GM12878 (cell line): Measurements from ENCODE around the gene TASL. TPM values are rescaled to one million over a fixed set of nuclear protein-coding genes. Genes with fewer than 3 reads are reported as not detected.

Experiments
- ATAC-seq: fragments of 200-7000 bp; cut with Tn5 transposase; 3 replicates; pipeline ENCODE4 v1.9.1; 2020; ENCODE audit warnings: mild to moderate bottlenecking, moderate library complexity
- BruUV-seq: library from RNA; stranded (reverse); fragments of 400-500 nt; replicated peaks from 2 replicates; lab custom pipeline; 2021; lab: Mats Ljungman, UMichigan
- CTCF ChIA-PET: fragments of 300-600 bp; sonication (Branson Sonifier 250); formaldehyde crosslinking; extraction: SDS; loops from one replicate; lab custom pipeline; 2021; ENCODE audit warnings: inconsistent platforms; lab: Yijun Ruan, JAX
- POLR2A ChIA-PET: fragments of 350-600 bp; formaldehyde crosslinking; extraction: SDS; loops from one replicate; lab custom pipeline; 2021; ENCODE audit warnings: inconsistent platforms; lab: Charles Lee
- RAD21 ChIA-PET: fragments of 300-600 bp; sonication (Branson Sonifier 250); formaldehyde crosslinking; loops from one replicate; lab custom pipeline; 2023; ENCODE audit warnings: antibody characterized with exemption; ENCODE audit not compliant: unreplicated experiment; lab: Charles Lee
- SMC1A ChIA-PET: fragments of 300-600 bp; sonication (Branson Sonifier 250); formaldehyde crosslinking; loops from one replicate; lab custom pipeline; 2023; ENCODE audit not compliant: unreplicated experiment, uncharacterized antibody; lab: Charles Lee
- DNase-seq: peaks from one replicate; pipeline ENCODE4 v3.0.0-alpha.2; 2011; ENCODE audit warnings: low read depth, low spot score
- FAIRE-seq: peaks from 3 replicates; lab custom pipeline; 2011; peaks lifted over from hg19 to GRCh38; lab: Jason Lieb, UNC
- H2AFZ ChIP-seq: 2 replicates; pipeline ENCODE4 v1.6.0; 2011; ENCODE audit warnings: low read depth, low read length, control low read depth; ENCODE audit not compliant: control insufficient read depth
- H3K27ac ChIP-seq: 2 replicates; pipeline ENCODE4 v1.5.1; 2011; ENCODE audit warnings: control low read depth; ENCODE audit not compliant: control insufficient read depth, insufficient read depth
- H3K27me3 ChIP-seq, 2 experiments: replicated peaks in 1 of 2; 2 replicates each; pipeline versions ENCODE4 v1.6.0 to v1.6.1; 2011; ENCODE audit warnings: low read length in 1 of 2; ENCODE audit not compliant: control insufficient read depth in 2 of 2, insufficient read depth in 2 of 2
- H3K36me3 ChIP-seq, 2 experiments: 2 replicates each; pipeline ENCODE4 v1.5.1; 2011; ENCODE audit warnings: low read length in 1 of 2; ENCODE audit not compliant: control insufficient read depth in 2 of 2, insufficient read depth in 2 of 2
- H3K4me1 ChIP-seq: 2 replicates; pipeline ENCODE4 v1.6.1; 2011; ENCODE audit warnings: mild to moderate bottlenecking, low read length, moderate library complexity, mixed read lengths; ENCODE audit not compliant: control insufficient read depth, insufficient read depth
- H3K4me2 ChIP-seq: 2 replicates; pipeline ENCODE4 v1.6.0; 2011; ENCODE audit warnings: control low read depth; ENCODE audit not compliant: control insufficient read depth, insufficient read depth
- H3K4me3 ChIP-seq: fragments of 200-600 bp; sonication (generic); 2 replicates; pipeline ENCODE4 v1.5.1; 2016
- H3K79me2 ChIP-seq: 2 replicates; pipeline ENCODE4 v1.6.0; 2011; ENCODE audit warnings: low read length; ENCODE audit not compliant: control insufficient read depth, insufficient read depth
- H3K9ac ChIP-seq: 2 replicates; pipeline ENCODE4 v1.8.0; 2011; ENCODE audit warnings: low read length, control low read depth, mixed read lengths; ENCODE audit not compliant: control insufficient read depth, insufficient read depth
- H3K9me3 ChIP-seq: replicated peaks from 3 replicates; pipeline ENCODE4 v1.5.1; 2011; ENCODE audit warnings: mild to moderate bottlenecking, low read length; ENCODE audit not compliant: control insufficient read depth, insufficient read depth
- H4K20me1 ChIP-seq: 2 replicates; pipeline ENCODE4 v1.6.0; 2011; ENCODE audit not compliant: control insufficient read depth, insufficient read depth
- BACH1 ChIP-seq: fragments of 450-650 bp; IDR thresholded peaks from 2 replicates; pipeline ENCODE4 v1.6.1; 2017; ENCODE audit warnings: mild to moderate bottlenecking, borderline replicate concordance
- BHLHE40 ChIP-seq, 2 experiments: fragments of 450-650 bp in 1 of 2; IDR thresholded peaks; 2 replicates each; pipeline ENCODE4 v1.6.1; 2011 to 2017; ENCODE audit warnings: low read depth in 2 of 2, borderline replicate concordance in 1 of 2, improper control_type of control experiment in 1 of 2, low read length in 1 of 2, mild to moderate bottlenecking in 1 of 2
- DPF2 ChIP-seq: fragments of 450-650 bp; IDR thresholded peaks from 2 replicates; pipeline ENCODE4 v1.6.1; 2017; ENCODE audit warnings: mild to moderate bottlenecking
- E2F4 ChIP-seq: IDR thresholded peaks from 2 replicates; pipeline ENCODE4 v1.6.1; 2012; ENCODE audit warnings: low read depth, low read length, improper control_type of control experiment
- NKRF ChIP-seq: fragments of 450-650 bp; conservative IDR thresholded peaks from 2 replicates; pipeline ENCODE4 v1.6.1; 2017; ENCODE audit warnings: mild to moderate bottlenecking, moderate library complexity
- NRF1 ChIP-seq: conservative IDR thresholded peaks from 2 replicates; pipeline ENCODE4 v1.6.1; 2011; ENCODE audit warnings: mild to moderate bottlenecking, low read depth, low read length, improper control_type of control experiment
- RCOR1 ChIP-seq: conservative IDR thresholded peaks from 2 replicates; pipeline ENCODE4 v1.6.1; 2012; ENCODE audit warnings: low read depth, low read length, improper control_type of control experiment
- WGBS: methylation state at CpG from one replicate; pipeline ENCODE4 v1.1.6; 2016; ENCODE audit warnings: low lambda C conversion rate; ENCODE audit not compliant: insufficient replicate concordance, insufficient coverage; ENCODE audit errors: missing lambda C conversion rate; 5-methylcytosine and 5-hydroxymethylcytosine counted together
- in situ Hi-C: fragments of 300-500 bp; cut with MboI; formaldehyde crosslinking; loops from 9 replicates; pipeline ENCODE4 v1.14.3; 2018; ENCODE audit warnings: mixed read lengths
- intact Hi-C: fragments of 100-400 bp; cut with micrococcal nuclease; formaldehyde crosslinking; loops from one replicate; pipeline ENCODE4 v1.14.2; 2022; ENCODE audit not compliant: unreplicated experiment
- polyA plus RNA-seq, 11 experiments: library from polyadenylated mRNA; depleted of rRNA in 4 of 11; unstranded in 6 of 11; stranded (reverse) in 5 of 11; fragments of >200 nt; fragmentation: Nextera tagmentation in 4 of 11; fragmentation: Illumina TruSeq in 1 of 11; extraction: Ambion mirVana in 4 of 11; extraction: Trizol in 1 of 11; gene quantifications; 1 replicate in 1 of 11; 2 replicates in 10 of 11; pipeline versions ENCODE4 v1.2.1 to v1.2.3, GENCODE V29; 2011 to 2016; ENCODE audit warnings: inconsistent platforms in 2 of 11, missing spikeins in 2 of 11, low read depth in 1 of 11
- total RNA-seq, 4 experiments: library from RNA; depleted of rRNA in 3 of 4; stranded (reverse); fragments of >200 nt in 3 of 4; fragmentation: Illumina TruSeq in 1 of 4; extraction: Trizol in 1 of 4; gene quantifications; 2 replicates each; pipeline versions ENCODE4 v1.2.1 to v1.2.3, GENCODE V29; 2013 to 2021
- TF ChIP-seq, protein P1 (sequence below): fragments of 450-650 bp; IDR thresholded peaks from 2 replicates; pipeline ENCODE4 v1.6.1; 2017; ENCODE audit warnings: mild to moderate bottlenecking
- TF ChIP-seq, protein P2 (sequence below): fragments of 150-350 bp; IDR thresholded peaks from 2 replicates; pipeline ENCODE4 v1.6.1; 2014; ENCODE audit warnings: mild to moderate bottlenecking, low read depth, low read length

The TASL gene
- total and polyA plus RNA-seq, 10 of the 15 experiments (the other 5 are each of a cell fraction or from before 2014, with no cell fraction given): 12.4 to 107 (median 18.3) TPM

- FAIRE-seq (no peak), DNase-seq (no peak)
- H3K9ac ChIP-seq: no peak overlapping the region
- TF ChIP-seq BHLHE40 (IDR thresholded peaks at IDR 0.05; ENCODE audit: borderline replicate concordance in 1 of 2, low read depth in 2 of 2, low read length in 1 of 2) (no peak), NRF1 (no peak)
- TF ChIP-seq, all 136 proteins: peak for 0
- in situ Hi-C loops: no loop called here
- ATAC-seq: no peak
- H3K36me3 ChIP-seq: no peaks in the 10 kb centered on the region
- ChIA-PET CTCF (interaction anchor here (1.3 kb wide), 1 partner anchor 114 kb away, joined by 3 read pairs; no protein-coding TSS in a partner anchor), SMC1A (interaction anchor here (1.0 kb wide), 1 partner anchor 30 kb away, joined by 4 read pairs; no protein-coding TSS in a partner anchor), POLR2A (no interaction called here), RAD21 (no interaction called here)
- H3K4me1 ChIP-seq: no peaks in the 10 kb centered on the region
- no peak overlapping the region for H3K4me2 ChIP-seq
- no peaks in the 10 kb centered on the region for H4K20me1 ChIP-seq
- H2AFZ ChIP-seq: no peak overlapping the region
- 0% methylated on average over 2 of the region's 2 CpGs for WGBS
- H3K27ac ChIP-seq: no peak overlapping the region
- intact Hi-C loops: no loop called here
- no peak overlapping the region for H3K4me3 ChIP-seq
- BruUV-seq: no TSS peak
- no peaks in the 10 kb centered on the region for H3K79me2 ChIP-seq
- H3K27me3 ChIP-seq: no peaks in the 10 kb centered on the region
- H3K9me3 ChIP-seq: peaks cover 2% of the 10 kb centered on the region; the same call in 1 of the 3 replicates
Measured at GRCh38 chrX:30620980-30621618, 43.5 kb upstream of the TASL start.

GRCh38 chrX:30620125-30620524 lies 42.6 kb upstream of the TASL start:
- Histone ChIP-seq H3K9ac (no peak overlapping the region), H4K20me1 (no peaks in the 10 kb centered on the region), H3K4me2 (no peak overlapping the region), H2AFZ (no peak overlapping the region), H3K4me1 (no peaks in the 10 kb centered on the region), H3K4me3 (no peak overlapping the region), H3K79me2 (no peaks in the 10 kb centered on the region), H3K27me3 (no peaks in the 10 kb centered on the region), H3K9me3 (peaks cover 2% of the 10 kb centered on the region; the same call in 2 of the 3 replicates), H3K36me3 (no peaks in the 10 kb centered on the region), H3K27ac (no peak overlapping the region)
- 100% methylated on average over 1 of the region's 3 CpGs for WGBS
- intact Hi-C loops: no loop called here
- ATAC-seq (no peak), FAIRE-seq (no peak), DNase-seq (no peak)
- ChIA-PET RAD21 (no interaction called here), POLR2A (no interaction called here), SMC1A (interaction anchor here (1.0 kb wide), 1 partner anchor 31 kb away, joined by 4 read pairs; no protein-coding TSS in a partner anchor), CTCF (interaction anchor here (1.3 kb wide), 1 partner anchor 115 kb away, joined by 3 read pairs; no protein-coding TSS in a partner anchor)
- in situ Hi-C loops: no loop called here
- BruUV-seq: no TSS peak
- TF ChIP-seq DPF2 (no peak), RCOR1 (no peak), E2F4 (no peak), NKRF (no peak), BACH1 (no peak)
- TF ChIP-seq, protein P1, sequence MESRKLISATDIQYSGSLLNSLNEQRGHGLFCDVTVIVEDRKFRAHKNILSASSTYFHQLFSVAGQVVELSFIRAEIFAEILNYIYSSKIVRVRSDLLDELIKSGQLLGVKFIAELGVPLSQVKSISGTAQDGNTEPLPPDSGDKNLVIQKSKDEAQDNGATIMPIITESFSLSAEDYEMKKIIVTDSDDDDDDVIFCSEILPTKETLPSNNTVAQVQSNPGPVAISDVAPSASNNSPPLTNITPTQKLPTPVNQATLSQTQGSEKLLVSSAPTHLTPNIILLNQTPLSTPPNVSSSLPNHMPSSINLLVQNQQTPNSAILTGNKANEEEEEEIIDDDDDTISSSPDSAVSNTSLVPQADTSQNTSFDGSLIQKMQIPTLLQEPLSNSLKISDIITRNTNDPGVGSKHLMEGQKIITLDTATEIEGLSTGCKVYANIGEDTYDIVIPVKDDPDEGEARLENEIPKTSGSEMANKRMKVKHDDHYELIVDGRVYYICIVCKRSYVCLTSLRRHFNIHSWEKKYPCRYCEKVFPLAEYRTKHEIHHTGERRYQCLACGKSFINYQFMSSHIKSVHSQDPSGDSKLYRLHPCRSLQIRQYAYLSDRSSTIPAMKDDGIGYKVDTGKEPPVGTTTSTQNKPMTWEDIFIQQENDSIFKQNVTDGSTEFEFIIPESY: no peak
- TF ChIP-seq, protein P2, sequence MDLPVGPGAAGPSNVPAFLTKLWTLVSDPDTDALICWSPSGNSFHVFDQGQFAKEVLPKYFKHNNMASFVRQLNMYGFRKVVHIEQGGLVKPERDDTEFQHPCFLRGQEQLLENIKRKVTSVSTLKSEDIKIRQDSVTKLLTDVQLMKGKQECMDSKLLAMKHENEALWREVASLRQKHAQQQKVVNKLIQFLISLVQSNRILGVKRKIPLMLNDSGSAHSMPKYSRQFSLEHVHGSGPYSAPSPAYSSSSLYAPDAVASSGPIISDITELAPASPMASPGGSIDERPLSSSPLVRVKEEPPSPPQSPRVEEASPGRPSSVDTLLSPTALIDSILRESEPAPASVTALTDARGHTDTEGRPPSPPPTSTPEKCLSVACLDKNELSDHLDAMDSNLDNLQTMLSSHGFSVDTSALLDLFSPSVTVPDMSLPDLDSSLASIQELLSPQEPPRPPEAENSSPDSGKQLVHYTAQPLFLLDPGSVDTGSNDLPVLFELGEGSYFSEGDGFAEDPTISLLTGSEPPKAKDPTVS: no peak
